Testis (tissue), 3 donors: ENCODE measurements around the gene LRFN2. TPM values are rescaled to one million over a fixed set of nuclear protein-coding genes. Genes with fewer than 3 reads are reported as not detected.

ENCODE experiments used
- DNase-seq: peaks from one replicate; pipeline ENCODE4 v3.0.0-alpha.2; 2019
- H3K27ac ChIP-seq, 2 donors: fragments of 200-600 bp; sonication (generic); one replicate each; pipeline ENCODE4 v1.5.1; 2019
- H3K27me3 ChIP-seq: fragments of 200-600 bp; sonication (generic); one replicate; pipeline ENCODE4 v1.5.1; 2019
- H3K36me3 ChIP-seq: fragments of 200-600 bp; sonication (generic); one replicate; pipeline ENCODE4 v1.5.1; 2017; ENCODE audit warnings: low read depth; ENCODE audit errors: missing control alignments
- H3K4me1 ChIP-seq: fragments of 200-600 bp; sonication (generic); one replicate; pipeline ENCODE4 v1.5.1; 2019
- H3K4me3 ChIP-seq, 2 donors: fragments of 200-600 bp; sonication (generic); one replicate each; pipeline ENCODE4 v1.5.1; 2017 to 2019
- H3K9me3 ChIP-seq: fragments of 200-600 bp; sonication (generic); one replicate; pipeline ENCODE4 v1.5.1; 2017
- CTCF ChIP-seq, 3 experiments: fragments of 450-650 bp in 2 of 3; fragments of 200-600 bp in 1 of 3; sonication (generic) in 1 of 3; IDR thresholded peaks; one replicate each; pipeline ENCODE4 v1.5.1; 2016 to 2019; ENCODE audit warnings: antibody characterized with exemption in 3 of 3, mild to moderate bottlenecking in 2 of 3, moderate library complexity in 1 of 3
- POLR2A ChIP-seq: fragments of 450-650 bp; IDR thresholded peaks from one replicate; pipeline ENCODE4 v1.6.1; 2017; ENCODE audit warnings: antibody characterized with exemption, mild to moderate bottlenecking, moderate library complexity
- WGBS, 2 donors: methylation state at CpG; one replicate each; pipeline ENCODE4 v1.1.5; 2018; 5-methylcytosine and 5-hydroxymethylcytosine counted together
- intact Hi-C: fragments of 100-400 bp; cut with DNase I; formaldehyde crosslinking; loops from one replicate; pipeline ENCODE4 v1.15.1; 2023; ENCODE audit warnings: low total_unique reads
- polyA plus RNA-seq: library from polyadenylated mRNA; stranded (reverse); fragments of 350-450 nt; fragmentation: Illumina TruSeq; extraction: RNeasy Lipid Tissue Mini Kit (QIAGEN cat#74804); gene quantifications from one replicate; pipeline ENCODE4 v1.2.3, GENCODE V29; 2014; ENCODE audit warnings: low read depth, low replicate concordance; ENCODE audit not compliant: insufficient read depth
- total RNA-seq, 2 donors: library from RNA; depleted of rRNA; stranded (reverse); fragments of >200 nt; gene quantifications; one replicate each; pipeline ENCODE4 v1.2.3, GENCODE V29; 2016

Gene LRFN2
- total and polyA plus RNA-seq, 3 donors from 2014 or later, result 1.1 to 3.3 (median 1.6) TPM

- no peak for DNase-seq
- Histone ChIP-seq H3K27ac (no peak overlapping the region), H3K9me3 (no peaks in the 10 kb centered on the region), H3K27me3 (no peaks in the 10 kb centered on the region), H3K36me3 (no peaks in the 10 kb centered on the region), H3K4me3 (no peak overlapping the region), H3K4me1 (no peaks in the 10 kb centered on the region)
- intact Hi-C loops, result no loop called here
- TF ChIP-seq CTCF (IDR thresholded peaks at IDR 0.05), result no peak
- no peak for TF ChIP-seq POLR2A
- 50 to 81% methylated on average over 3 of the region's 3 CpGs for WGBS, 2 donors
These were observed 196.1 kb downstream of the LRFN2 start for GRCh38 chr6:40391086-40391485.

- H3K4me1 ChIP-seq, result no peaks in the 10 kb centered on the region
- H3K4me3 ChIP-seq, result no peak overlapping the region
- no peak overlapping the region for H3K27ac ChIP-seq
- H3K9me3 ChIP-seq, result no peaks in the 10 kb centered on the region
- DNase-seq, result no peak
- no peaks in the 10 kb centered on the region for H3K36me3 ChIP-seq
- 80 to 92% methylated on average over 4 of the region's 4 CpGs for WGBS, 2 donors
- TF ChIP-seq POLR2A, result no peak
- no peaks in the 10 kb centered on the region for H3K27me3 ChIP-seq
- intact Hi-C loops, result no loop called here
These were observed 196.9 kb downstream of the LRFN2 start for GRCh38 chr6:40390144-40390800.

GRCh38 chr6:40389254-40389653 lies 197.9 kb downstream of the LRFN2 start:
- Histone ChIP-seq H3K27ac (no peak overlapping the region), H3K4me3 (no peak overlapping the region), H3K27me3 (no peaks in the 10 kb centered on the region), H3K36me3 (no peaks in the 10 kb centered on the region), H3K4me1 (no peaks in the 10 kb centered on the region), H3K9me3 (no peaks in the 10 kb centered on the region)
- no peak for DNase-seq
- TF ChIP-seq CTCF (IDR thresholded peaks at IDR 0.05), result no peak
- TF ChIP-seq POLR2A, result no peak
- intact Hi-C loops, result no loop called here
- WGBS, 2 donors, result 93 to 97% methylated on average over 4 of the region's 4 CpGs

- Histone ChIP-seq H3K4me3 (no peak overlapping the region), H3K4me1 (no peaks in the 10 kb centered on the region), H3K9me3 (no peaks in the 10 kb centered on the region), H3K36me3 (no peaks in the 10 kb centered on the region), H3K27me3 (no peaks in the 10 kb centered on the region), H3K27ac (no peak overlapping the region)
- TF ChIP-seq POLR2A (no peak), CTCF (IDR thresholded peaks at IDR 0.05) (no peak)
- no peak for DNase-seq
- 73 to 80% methylated on average over 5 of the region's 5 CpGs for WGBS, 2 donors
- intact Hi-C loops, result no loop called here
These were observed 199.3 kb downstream of the LRFN2 start for GRCh38 chr6:40387871-40388264.

GRCh38 chr6:40387127-40387870 lies 199.9 kb downstream of the LRFN2 start:
- Histone ChIP-seq H3K4me3 (no peak overlapping the region), H3K27me3 (no peaks in the 10 kb centered on the region), H3K36me3 (no peaks in the 10 kb centered on the region), H3K9me3 (no peaks in the 10 kb centered on the region), H3K27ac (no peak overlapping the region), H3K4me1 (no peaks in the 10 kb centered on the region)
- intact Hi-C loops, result no loop called here
- 67 to 71% methylated on average over 4 of the region's 4 CpGs for whole genome bisulfite sequencing, 2 donors
- no peak for TF ChIP-seq POLR2A
- TF ChIP-seq CTCF (IDR thresholded peaks at IDR 0.05), result no peak
- DNase-seq, result no peak
